Epithelial cell of esophagus (primary cell): Measurements from ENCODE around the gene APBA2.
A peak's percentile ranks its signal among the peaks of the same experiment; 100 is the strongest.

Experiments
- DNase-seq: peaks from one replicate; pipeline ENCODE4 v3.0.0; 2010; ENCODE audit warnings: low read depth
- H3K4me3 ChIP-seq: 2 replicates; pipeline ENCODE4 v1.5.1; 2011; ENCODE audit warnings: mild to moderate bottlenecking, low read length, control low read depth
- TF ChIP-seq, protein P1 (sequence below): IDR thresholded peaks from 2 replicates; pipeline ENCODE4 v1.5.1; 2011; ENCODE audit warnings: low read depth, mild to moderate bottlenecking, low read length, control low read depth, inconsistent platforms; ENCODE audit not compliant: insufficient read depth; ENCODE audit errors: missing control alignments

Gene APBA2

GRCh38 chr15:28985316-28985645 lies 99.5 kb downstream of the APBA2 start:
- no peak for DNase-seq
- H3K4me3 ChIP-seq: no peak overlapping the region
- TF ChIP-seq, protein P1, sequence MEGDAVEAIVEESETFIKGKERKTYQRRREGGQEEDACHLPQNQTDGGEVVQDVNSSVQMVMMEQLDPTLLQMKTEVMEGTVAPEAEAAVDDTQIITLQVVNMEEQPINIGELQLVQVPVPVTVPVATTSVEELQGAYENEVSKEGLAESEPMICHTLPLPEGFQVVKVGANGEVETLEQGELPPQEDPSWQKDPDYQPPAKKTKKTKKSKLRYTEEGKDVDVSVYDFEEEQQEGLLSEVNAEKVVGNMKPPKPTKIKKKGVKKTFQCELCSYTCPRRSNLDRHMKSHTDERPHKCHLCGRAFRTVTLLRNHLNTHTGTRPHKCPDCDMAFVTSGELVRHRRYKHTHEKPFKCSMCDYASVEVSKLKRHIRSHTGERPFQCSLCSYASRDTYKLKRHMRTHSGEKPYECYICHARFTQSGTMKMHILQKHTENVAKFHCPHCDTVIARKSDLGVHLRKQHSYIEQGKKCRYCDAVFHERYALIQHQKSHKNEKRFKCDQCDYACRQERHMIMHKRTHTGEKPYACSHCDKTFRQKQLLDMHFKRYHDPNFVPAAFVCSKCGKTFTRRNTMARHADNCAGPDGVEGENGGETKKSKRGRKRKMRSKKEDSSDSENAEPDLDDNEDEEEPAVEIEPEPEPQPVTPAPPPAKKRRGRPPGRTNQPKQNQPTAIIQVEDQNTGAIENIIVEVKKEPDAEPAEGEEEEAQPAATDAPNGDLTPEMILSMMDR: no peak

DNA sequence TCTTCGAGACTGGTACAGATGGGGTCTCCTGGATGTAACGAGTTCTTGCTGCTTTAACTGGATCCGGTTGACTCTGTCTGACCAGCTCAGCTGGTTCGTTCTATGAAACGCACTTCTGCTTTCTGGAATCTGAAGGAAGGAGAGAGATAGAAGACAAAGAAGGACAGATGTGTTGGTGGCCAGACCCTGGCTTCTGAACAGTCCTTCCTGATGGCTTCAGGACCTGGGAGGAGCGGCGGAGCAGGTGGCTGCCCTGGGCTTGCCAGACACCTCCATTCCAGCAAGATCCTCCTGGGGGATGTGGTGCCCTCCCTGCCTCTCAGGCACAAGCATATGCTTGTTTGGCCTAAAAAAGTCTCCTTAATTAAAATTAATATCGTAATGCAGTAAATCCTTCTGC lies 99.9 kb downstream of the APBA2 start:
- no peak overlapping the region for H3K4me3 ChIP-seq
- TF ChIP-seq, protein P1: no peak

DNA sequence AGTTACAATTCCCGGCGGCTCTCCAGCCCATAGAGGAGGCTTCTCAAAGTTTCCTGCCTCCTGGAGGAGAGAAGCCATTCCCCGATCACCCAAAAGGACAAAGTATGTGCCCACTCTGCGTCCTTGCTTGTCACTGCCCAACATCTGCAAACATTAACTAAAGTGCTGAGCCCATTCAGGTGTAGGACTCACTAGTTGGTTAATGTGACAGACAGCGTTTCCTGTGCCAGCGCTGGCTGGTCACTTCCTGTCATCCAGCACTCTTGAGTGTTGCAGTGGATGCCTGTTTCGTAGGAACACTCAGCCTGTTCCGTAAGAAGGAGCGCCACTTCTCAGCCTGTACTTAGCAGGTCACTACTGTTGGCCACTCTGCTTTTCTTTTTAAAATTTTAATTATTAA lies 100.3 kb downstream of the APBA2 start:
- no peak for DNase-seq
- H3K4me3 ChIP-seq: no peak overlapping the region
- TF ChIP-seq, protein P1: no peak

More for the DNA sequence above, 99.9 kb downstream of the APBA2 start:
- no peak for DNase-seq

- DNase-seq: no peak
- H3K4me3 ChIP-seq: no peak overlapping the region
- TF ChIP-seq, protein P1: no peak
Measured at GRCh38 chr15:28986726-28987125, 101.0 kb downstream of the APBA2 start.

DNA sequence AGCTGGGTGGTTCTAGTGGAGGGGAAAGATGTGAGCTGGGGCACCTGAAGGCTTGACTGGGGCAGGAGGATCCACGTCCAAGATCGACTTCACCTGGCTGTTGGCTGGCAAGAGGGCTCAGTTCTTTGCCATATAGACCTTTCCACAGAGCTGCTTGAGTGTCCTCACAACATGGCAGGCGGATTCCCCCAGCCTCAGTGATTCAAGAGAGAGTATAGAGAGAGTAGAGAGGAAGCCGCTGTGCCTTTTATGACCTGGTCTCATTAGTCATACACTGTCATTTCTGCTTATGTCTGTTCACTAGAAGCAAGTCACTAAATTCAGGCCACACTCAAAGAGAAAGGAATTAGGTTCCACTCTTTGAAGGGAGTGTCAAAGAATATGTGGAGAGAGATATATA lies 101.6 kb downstream of the APBA2 start:
- no peak overlapping the region for H3K4me3 ChIP-seq
- TF ChIP-seq, protein P1: no peak
- DNase-seq: no peak

- TF ChIP-seq, protein P1: peak; percentile 9
- no peak overlapping the region for H3K4me3 ChIP-seq
- no peak for DNase-seq
Measured at GRCh38 chr15:28989239-28989830, 103.6 kb downstream of the APBA2 start.

GRCh38 chr15:28989896-28990295 lies 104.1 kb downstream of the APBA2 start:
- H3K4me3 ChIP-seq: no peak overlapping the region
- no peak for DNase-seq
- TF ChIP-seq, protein P1: no peak
